Neural progenitor cell (in vitro differentiated cells): ENCODE data around the gene IYD. TPM values are rescaled to one million over a fixed set of nuclear protein-coding genes. Genes with fewer than 3 reads are reported as not detected.

ENCODE experiments used
- DNase-seq: peaks from one replicate; pipeline ENCODE4 v3.0.0-alpha.2; 2016; ENCODE audit warnings: low spot score
- H2AFZ ChIP-seq: fragments of 200-600 bp; sonication (generic); replicated peaks from 2 replicates; pipeline ENCODE4 v1.6.1; 2016; ENCODE audit warnings: antibody characterized with exemption
- H3F3A ChIP-seq: fragments of 200-600 bp; sonication (generic); 2 replicates; pipeline ENCODE4 v1.6.1; 2016; ENCODE audit warnings: antibody characterized with exemption, low read depth
- H3K27ac ChIP-seq: fragments of 200-600 bp; sonication (generic); 2 replicates; pipeline ENCODE4 v1.5.1; 2016; ENCODE audit warnings: mild to moderate bottlenecking
- H3K27me3 ChIP-seq: fragments of 200-600 bp; sonication (generic); 2 replicates; pipeline ENCODE4 v1.6.1; 2016; ENCODE audit warnings: mild to moderate bottlenecking, moderate library complexity
- H3K36me3 ChIP-seq: fragments of 200-600 bp; sonication (generic); 2 replicates; pipeline ENCODE4 v1.5.1; 2016
- H3K4me1 ChIP-seq: fragments of 200-600 bp; sonication (generic); 2 replicates; pipeline ENCODE4 v1.6.1; 2016; ENCODE audit warnings: mixed run types
- H3K4me2 ChIP-seq: fragments of 200-600 bp; sonication (generic); 2 replicates; pipeline ENCODE4 v1.6.1; 2016
- H3K4me3 ChIP-seq: fragments of 200-600 bp; sonication (generic); 2 replicates; pipeline ENCODE4 v1.5.1; 2016
- H3K79me2 ChIP-seq: fragments of 200-600 bp; sonication (generic); 2 replicates; pipeline ENCODE4 v1.6.1; 2016; ENCODE audit warnings: low read depth
- H3K9ac ChIP-seq: fragments of 200-600 bp; sonication (generic); 2 replicates; pipeline ENCODE4 v1.6.1; 2016
- H3K9me3 ChIP-seq: fragments of 200-600 bp; sonication (generic); 2 replicates; pipeline ENCODE4 v1.5.1; 2016; ENCODE audit warnings: low read depth
- H4K20me1 ChIP-seq: fragments of 200-600 bp; sonication (generic); 2 replicates; pipeline ENCODE4 v1.6.1; 2016; ENCODE audit warnings: low read depth
- H3K27ac Mint-ChIP-seq: 3 replicates; pipeline ENCODE4 v1.8.0; 2021; ENCODE audit warnings: mixed read lengths
- H3K27me3 Mint-ChIP-seq: 2 replicates; pipeline ENCODE4 v1.8.0; 2022; ENCODE audit warnings: low read depth, mild to moderate bottlenecking, inconsistent platforms, moderate library complexity, mixed read lengths; ENCODE audit not compliant: insufficient read depth
- H3K36me3 Mint-ChIP-seq: 3 replicates; pipeline ENCODE4 v1.8.0; 2021; ENCODE audit warnings: mixed read lengths
- H3K4me1 Mint-ChIP-seq: 3 replicates; pipeline ENCODE4 v1.8.0; 2021; ENCODE audit warnings: mixed read lengths
- H3K4me3 Mint-ChIP-seq: 3 replicates; pipeline ENCODE4 v1.8.0; 2021; ENCODE audit warnings: mild to moderate bottlenecking, moderate library complexity, mixed read lengths
- H3K9me3 Mint-ChIP-seq: 3 replicates; pipeline ENCODE4 v1.8.0; 2020; ENCODE audit warnings: mixed read lengths
- CTCF ChIP-seq: fragments of 200-600 bp; sonication (generic); IDR thresholded peaks from 2 replicates; pipeline ENCODE4 v1.5.1; 2017; ENCODE audit warnings: antibody characterized with exemption, mild to moderate bottlenecking
- EZH2 ChIP-seq: fragments of 200-600 bp; sonication (generic); IDR thresholded peaks from 2 replicates; pipeline ENCODE4 v1.6.1; 2017; ENCODE audit warnings: antibody characterized with exemption, mild to moderate bottlenecking, moderate library complexity
- EZH2phosphoT487 ChIP-seq: fragments of 200-600 bp; sonication (generic); IDR thresholded peaks from 2 replicates; pipeline ENCODE4 v1.6.1; 2017; ENCODE audit warnings: antibody characterized with exemption
- total RNA-seq: library from RNA; depleted of rRNA; stranded (reverse); fragments of >200 nt; gene quantifications from 2 replicates; pipeline ENCODE4 v1.2.3, GENCODE V29; 2015; ENCODE audit warnings: low replicate concordance

Gene IYD
- total RNA-seq, 1 donor from 2014 or later, result not detected

- Histone ChIP-seq H3K4me2 (no peak overlapping the region), H3K9me3 (no peaks in the 10 kb centered on the region), H3K27ac (no peak overlapping the region), H3K36me3 (no peaks in the 10 kb centered on the region), H4K20me1 (no peaks in the 10 kb centered on the region), H3K9ac (no peak overlapping the region), H3K4me1 (no peaks in the 10 kb centered on the region), H3K4me3 (no peak overlapping the region), H3K79me2 (no peaks in the 10 kb centered on the region), H3K27me3 (no peaks in the 10 kb centered on the region), H3F3A (no peaks in the 10 kb centered on the region), H2AFZ (no peak overlapping the region)
- TF ChIP-seq CTCF (no peak), EZH2phosphoT487 (no peak), EZH2 (no peak)
- H3K4me1 Mint-ChIP-seq, result no peaks in the 10 kb centered on the region
- H3K4me3 Mint-ChIP-seq, result no peak overlapping the region
- no peaks in the 10 kb centered on the region for H3K36me3 Mint-ChIP-seq
- no peaks in the 10 kb centered on the region for H3K9me3 Mint-ChIP-seq
- no peak for DNase-seq
- no peak overlapping the region for H3K27ac Mint-ChIP-seq
- peaks cover 6% of the 10 kb centered on the region for H3K27me3 Mint-ChIP-seq
These were observed 16.2 kb upstream of the IYD start for GRCh38 chr6:150352321-150353296.

- H3K79me2 ChIP-seq, result no peaks in the 10 kb centered on the region
- no peaks in the 10 kb centered on the region for H3K9me3 ChIP-seq
- H3K4me1 ChIP-seq, result no peaks in the 10 kb centered on the region
- Mint-ChIP-seq H3K9me3 (no peaks in the 10 kb centered on the region), H3K27me3 (peaks cover 4% of the 10 kb centered on the region), H3K27ac (no peak overlapping the region), H3K36me3 (no peaks in the 10 kb centered on the region), H3K4me3 (no peak overlapping the region), H3K4me1 (no peaks in the 10 kb centered on the region)
- H3K4me3 ChIP-seq, result no peak overlapping the region
- H3K27ac ChIP-seq, result no peak overlapping the region
- H3K36me3 ChIP-seq, result no peaks in the 10 kb centered on the region
- TF ChIP-seq CTCF, result no peak
- no peak for TF ChIP-seq EZH2phosphoT487
- no peak for TF ChIP-seq EZH2
- H3K9ac ChIP-seq, result no peak overlapping the region
- no peak overlapping the region for H2AFZ ChIP-seq
- no peak overlapping the region for H3K4me2 ChIP-seq
- no peaks in the 10 kb centered on the region for H4K20me1 ChIP-seq
- no peak for DNase-seq
- H3F3A ChIP-seq, result no peaks in the 10 kb centered on the region
- H3K27me3 ChIP-seq, result no peaks in the 10 kb centered on the region
These were observed 15.4 kb upstream of the IYD start for GRCh38 chr6:150353445-150353844.

GRCh38 chr6:150354754-150355571 lies 13.8 kb upstream of the IYD start:
- no peak overlapping the region for H3K9ac ChIP-seq
- no peaks in the 10 kb centered on the region for H3K9me3 Mint-ChIP-seq
- no peak overlapping the region for H3K27ac ChIP-seq
- no peak overlapping the region for H3K4me2 ChIP-seq
- H3K27ac Mint-ChIP-seq, result no peak overlapping the region
- H3K4me1 Mint-ChIP-seq, result no peaks in the 10 kb centered on the region
- no peak overlapping the region for H3K4me3 Mint-ChIP-seq
- no peak overlapping the region for H3K4me3 ChIP-seq
- H3F3A ChIP-seq, result no peaks in the 10 kb centered on the region
- DNase-seq, result no peak
- H2AFZ ChIP-seq, result no peak overlapping the region
- H3K36me3 Mint-ChIP-seq, result no peaks in the 10 kb centered on the region
- H3K9me3 ChIP-seq, result no peaks in the 10 kb centered on the region
- peaks cover 2% of the 10 kb centered on the region for H3K27me3 Mint-ChIP-seq
- H4K20me1 ChIP-seq, result no peaks in the 10 kb centered on the region
- no peaks in the 10 kb centered on the region for H3K79me2 ChIP-seq
- no peaks in the 10 kb centered on the region for H3K27me3 ChIP-seq
- TF ChIP-seq EZH2, result no peak
- TF ChIP-seq CTCF, result no peak
- TF ChIP-seq EZH2phosphoT487, result no peak
- H3K4me1 ChIP-seq, result no peaks in the 10 kb centered on the region
- H3K36me3 ChIP-seq, result no peaks in the 10 kb centered on the region
